Neuronal stem cell (in vitro differentiated cells): ENCODE measurements around the gene DENND5B.

ENCODE experiments used
- DNase-seq: peaks from one replicate; pipeline ENCODE4 v3.0.0-alpha.2; 2013; ENCODE audit warnings: low spot score
- H2AFZ ChIP-seq: one replicate; pipeline ENCODE4 v1.6.1; 2013; ENCODE audit warnings: mild to moderate bottlenecking, low read length, inconsistent platforms
- H2AK5ac ChIP-seq: 2 replicates; pipeline ENCODE4 v1.6.1; 2013; ENCODE audit warnings: low read depth, mild to moderate bottlenecking, inconsistent platforms, low read length, moderate library complexity, mixed read lengths
- H2BK120ac ChIP-seq: 2 replicates; pipeline ENCODE4 v1.6.1; 2013; ENCODE audit warnings: low read depth, mild to moderate bottlenecking, inconsistent platforms, low read length, moderate library complexity, mixed read lengths
- H2BK12ac ChIP-seq: one replicate; pipeline ENCODE4 v1.6.1; 2013; ENCODE audit warnings: low read length, inconsistent platforms
- H2BK15ac ChIP-seq: 2 replicates; pipeline ENCODE4 v1.6.1; 2013; ENCODE audit warnings: mild to moderate bottlenecking, low read length, inconsistent platforms, mixed read lengths
- H2BK5ac ChIP-seq: one replicate; pipeline ENCODE4 v1.6.1; 2013; ENCODE audit warnings: inconsistent platforms, mild to moderate bottlenecking, low read length, moderate library complexity
- H3K14ac ChIP-seq: one replicate; pipeline ENCODE4 v1.6.1; 2013; ENCODE audit warnings: low read length, inconsistent platforms
- H3K18ac ChIP-seq: 2 replicates; pipeline ENCODE4 v1.6.1; 2013; ENCODE audit warnings: low read length, inconsistent platforms
- H3K23ac ChIP-seq: 2 replicates; pipeline ENCODE4 v1.6.1; 2013; ENCODE audit warnings: low read depth, mild to moderate bottlenecking, mixed read lengths, low read length, inconsistent platforms; ENCODE audit not compliant: poor library complexity
- H3K27ac ChIP-seq: replicated peaks from 3 replicates; pipeline ENCODE4 v1.5.1; 2013; ENCODE audit warnings: low read length, inconsistent platforms
- H3K27me3 ChIP-seq, 3 experiments: 2 replicates each; pipeline ENCODE4 v1.6.1; 2013; ENCODE audit warnings: low read length in 3 of 3, mild to moderate bottlenecking in 2 of 3, inconsistent platforms in 1 of 3, low read depth in 1 of 3, mixed read lengths in 1 of 3, moderate library complexity in 1 of 3; ENCODE audit not compliant: control insufficient read depth in 3 of 3, insufficient read depth in 3 of 3
- H3K36me3 ChIP-seq, 2 donors: replicated peaks in 1 of 2; 2 replicates each; pipeline ENCODE4 v1.6.1; 2013; ENCODE audit warnings: low read length in 2 of 2; ENCODE audit not compliant: control insufficient read depth in 2 of 2, insufficient read depth in 2 of 2
- H3K4ac ChIP-seq: 2 replicates; pipeline ENCODE4 v1.6.1; 2013; ENCODE audit warnings: inconsistent platforms, mild to moderate bottlenecking, low read length, moderate library complexity
- H3K4me1 ChIP-seq, 2 donors: 1 replicate in 1 of 2; 2 replicates in 1 of 2; pipeline ENCODE4 v1.6.1; 2013; ENCODE audit warnings: low read length in 2 of 2, low read depth in 1 of 2; ENCODE audit not compliant: control insufficient read depth in 2 of 2, insufficient read depth in 1 of 2
- H3K4me2 ChIP-seq: one replicate; pipeline ENCODE4 v1.6.1; 2013; ENCODE audit warnings: mild to moderate bottlenecking, low read length, inconsistent platforms; ENCODE audit not compliant: insufficient read depth, poor library complexity, severe bottlenecking
- H3K4me3 ChIP-seq, 2 donors: 2 replicates each; pipeline ENCODE4 v1.5.1; 2013; ENCODE audit warnings: low read length in 2 of 2, mild to moderate bottlenecking in 2 of 2, inconsistent platforms in 1 of 2, moderate library complexity in 1 of 2
- H3K79me1 ChIP-seq: one replicate; pipeline ENCODE4 v1.6.1; 2013; ENCODE audit warnings: low read depth, mild to moderate bottlenecking, inconsistent platforms, low read length, moderate library complexity
- H3K9ac ChIP-seq: one replicate; pipeline ENCODE4 v1.6.1; 2013; ENCODE audit warnings: mild to moderate bottlenecking, low read depth, low read length, inconsistent platforms; ENCODE audit not compliant: poor library complexity
- H3K9me3 ChIP-seq, 2 donors: replicated peaks in 1 of 2; 2 replicates each; pipeline versions ENCODE3 to v1.6.1; 2013; ENCODE audit warnings: low read length in 2 of 2, mild to moderate bottlenecking in 2 of 2, inconsistent platforms in 1 of 2, low read depth in 1 of 2, mixed read lengths in 1 of 2, moderate library complexity in 1 of 2; ENCODE audit not compliant: control insufficient read depth in 2 of 2, insufficient read depth in 1 of 2
- H4K8ac ChIP-seq: one replicate; pipeline ENCODE4 v1.6.1; 2013; ENCODE audit warnings: low read depth, mild to moderate bottlenecking, inconsistent platforms, low read length, moderate library complexity
- H4K91ac ChIP-seq: one replicate; pipeline ENCODE4 v1.6.1; 2013; ENCODE audit warnings: low read length, low read depth, mild to moderate bottlenecking, inconsistent platforms; ENCODE audit not compliant: poor library complexity
- WGBS, 2 donors: extraction: QIAGEN DNeasy Blood & Tissue Kit; methylation state at CpG; one replicate each; pipeline ENCODE4 v1.1.7; 2013; ENCODE audit warnings: missing lambda C conversion rate in 2 of 2, mixed read lengths in 1 of 2; ENCODE audit not compliant: insufficient read length in 2 of 2, insufficient replicate concordance in 1 of 2; ENCODE audit errors: extremely low coverage in 2 of 2; 5-methylcytosine and 5-hydroxymethylcytosine counted together

DENND5B gene

GRCh38 chr12:31431721-31432240, 159.2 kb downstream of the DENND5B start:
- H3K9me3 ChIP-seq = no peaks in the 10 kb centered on the region
- H3K79me1 ChIP-seq = no peaks in the 10 kb centered on the region
- no peak overlapping the region for H3K14ac ChIP-seq
- H2BK12ac ChIP-seq = no peak overlapping the region
- no peak overlapping the region for H4K8ac ChIP-seq
- no peaks in the 10 kb centered on the region for H3K36me3 ChIP-seq
- H3K4me3 ChIP-seq = no peak overlapping the region
- H2BK5ac ChIP-seq = no peak overlapping the region
- H3K9ac ChIP-seq = no peak overlapping the region
- no peak overlapping the region for H3K23ac ChIP-seq
- no peak for DNase-seq
- no peak overlapping the region for H2BK15ac ChIP-seq
- no peak overlapping the region for H2BK120ac ChIP-seq
- H3K27ac ChIP-seq = no peak overlapping the region
- H4K91ac ChIP-seq = no peak overlapping the region
- H3K4me2 ChIP-seq = no peak overlapping the region
- no peaks in the 10 kb centered on the region for H3K4me1 ChIP-seq
- H3K27me3 ChIP-seq = no peaks in the 10 kb centered on the region
- no peak overlapping the region for H2AFZ ChIP-seq
- WGBS, 2 donors = no CpG with 5 or more reads among the region's 2 CpGs
- H2AK5ac ChIP-seq = no peak overlapping the region
- no peak overlapping the region for H3K4ac ChIP-seq
- H3K18ac ChIP-seq = no peak overlapping the region

GRCh38 chr12:31423405-31423804, 167.5 kb downstream of the DENND5B start:
- Histone ChIP-seq H4K8ac (no peak overlapping the region), H3K9me3 (no peaks in the 10 kb centered on the region)
- WGBS, 2 donors = no CpG with 5 or more reads among the region's 1 CpG

GRCh38 chr12:31412292-31412801, 178.6 kb downstream of the DENND5B start:
- no peaks in the 10 kb centered on the region for H3K9me3 ChIP-seq
- no peak overlapping the region for H3K4me2 ChIP-seq
- H3K18ac ChIP-seq = no peak overlapping the region
- no peak overlapping the region for H2AFZ ChIP-seq
- H4K8ac ChIP-seq = no peak overlapping the region
- no peak overlapping the region for H3K9ac ChIP-seq
- H4K91ac ChIP-seq = no peak overlapping the region
- no peaks in the 10 kb centered on the region for H3K27me3 ChIP-seq
- no peak overlapping the region for H3K27ac ChIP-seq
- no peak overlapping the region for H3K4ac ChIP-seq
- no peak for DNase-seq
- no peak overlapping the region for H2BK5ac ChIP-seq
- no peak overlapping the region for H3K14ac ChIP-seq
- no peak overlapping the region for H3K4me3 ChIP-seq
- H2BK15ac ChIP-seq = no peak overlapping the region
- peaks cover 0 to 5% of the 10 kb centered on the region in 2 donors for H3K4me1 ChIP-seq
- no peak overlapping the region for H3K23ac ChIP-seq
- H2BK120ac ChIP-seq = no peak overlapping the region
- H3K36me3 ChIP-seq = peaks cover 0 to 46% of the 10 kb centered on the region in 2 donors
- no peaks in the 10 kb centered on the region for H3K79me1 ChIP-seq
- no peak overlapping the region for H2BK12ac ChIP-seq
- WGBS, 2 donors = no CpG with 5 or more reads among the region's 7 CpGs
- no peak overlapping the region for H2AK5ac ChIP-seq

More at GRCh38 chr12:31423405-31423804, 167.5 kb downstream of the DENND5B start:
- Histone ChIP-seq H2BK12ac (no peak overlapping the region), H3K23ac (no peak overlapping the region), H3K27me3 (no peaks in the 10 kb centered on the region), H2BK120ac (no peak overlapping the region), H3K9ac (no peak overlapping the region), H3K4me2 (no peak overlapping the region), H3K14ac (no peak overlapping the region), H3K18ac (no peak overlapping the region), H3K4ac (no peak overlapping the region), H3K27ac (no peak overlapping the region), H2AK5ac (no peak overlapping the region), H2AFZ (no peak overlapping the region), H3K4me3 (no peak overlapping the region), H3K36me3 (peaks cover 3 to 47% of the 10 kb centered on the region in 2 donors), H2BK5ac (no peak overlapping the region), H3K4me1 (no peaks in the 10 kb centered on the region), H4K91ac (no peak overlapping the region), H3K79me1 (no peaks in the 10 kb centered on the region), H2BK15ac (no peak overlapping the region)
- DNase-seq = no peak

GRCh38 chr12:31408763-31409162, 182.2 kb downstream of the DENND5B start:
- DNase-seq = no peak
- H2BK15ac ChIP-seq = no peak overlapping the region
- H3K4me2 ChIP-seq = no peak overlapping the region
- H2AFZ ChIP-seq = no peak overlapping the region
- H3K79me1 ChIP-seq = no peaks in the 10 kb centered on the region
- H3K27me3 ChIP-seq = no peaks in the 10 kb centered on the region
- peaks cover 0 to 36% of the 10 kb centered on the region in 2 donors for H3K36me3 ChIP-seq
- no peak overlapping the region for H2BK5ac ChIP-seq
- no peak overlapping the region for H3K4ac ChIP-seq
- H4K8ac ChIP-seq = no peak overlapping the region
- WGBS, 2 donors = no CpG with 5 or more reads among the region's 4 CpGs
- H3K4me3 ChIP-seq = no peak overlapping the region
- H3K4me1 ChIP-seq = peaks cover 0 to 5% of the 10 kb centered on the region in 2 donors
- no peak overlapping the region for H3K9ac ChIP-seq
- no peak overlapping the region for H2BK120ac ChIP-seq
- H3K23ac ChIP-seq = no peak overlapping the region
- H2BK12ac ChIP-seq = no peak overlapping the region
- no peak overlapping the region for H3K14ac ChIP-seq
- H3K27ac ChIP-seq = no peak overlapping the region
- H4K91ac ChIP-seq = no peak overlapping the region
- no peaks in the 10 kb centered on the region for H3K9me3 ChIP-seq
- H3K18ac ChIP-seq = no peak overlapping the region
- no peak overlapping the region for H2AK5ac ChIP-seq
